ENCODE data around the gene CATSPERD.
"Not testable (repeated sequence)": the region's sequence is repeated elsewhere in the genome, so short reads cannot be mapped to it uniquely, and the experiment has no call there.

Gene CATSPERD

DNA sequence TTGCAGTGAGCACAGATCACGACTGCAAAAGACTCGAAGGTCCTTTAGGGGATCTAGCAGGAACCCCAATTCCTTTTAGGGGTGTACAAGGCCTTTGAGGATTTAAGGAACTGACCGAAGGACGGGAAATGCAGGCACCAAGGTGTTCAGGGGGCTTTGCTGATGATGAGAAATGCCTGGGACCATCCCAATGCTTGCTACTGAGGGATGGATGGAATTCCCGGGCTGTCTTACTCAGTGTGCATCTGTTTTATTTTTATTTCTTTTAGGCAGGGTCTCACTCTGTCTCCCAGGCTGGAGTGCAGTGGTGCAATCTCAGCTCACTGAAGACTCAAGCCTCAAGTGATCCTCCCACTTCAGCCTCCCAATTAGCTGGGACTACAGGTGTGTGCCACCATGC lies 52.8 kb downstream of the CATSPERD start:
- TF ChIP-seq CTCF (conservative IDR thresholded peaks at IDR 0.05): no peak
- H3K27ac ChIP-seq: peak overlapping the region; percentile 14; the same call in 1 of the 2 replicates

- no peak overlapping the region for H3K27ac ChIP-seq
- TF ChIP-seq CTCF (conservative IDR thresholded peaks at IDR 0.05): no peak
Measured at GRCh38 chr19:5774921-5775320, 54.5 kb downstream of the CATSPERD start.

DNA sequence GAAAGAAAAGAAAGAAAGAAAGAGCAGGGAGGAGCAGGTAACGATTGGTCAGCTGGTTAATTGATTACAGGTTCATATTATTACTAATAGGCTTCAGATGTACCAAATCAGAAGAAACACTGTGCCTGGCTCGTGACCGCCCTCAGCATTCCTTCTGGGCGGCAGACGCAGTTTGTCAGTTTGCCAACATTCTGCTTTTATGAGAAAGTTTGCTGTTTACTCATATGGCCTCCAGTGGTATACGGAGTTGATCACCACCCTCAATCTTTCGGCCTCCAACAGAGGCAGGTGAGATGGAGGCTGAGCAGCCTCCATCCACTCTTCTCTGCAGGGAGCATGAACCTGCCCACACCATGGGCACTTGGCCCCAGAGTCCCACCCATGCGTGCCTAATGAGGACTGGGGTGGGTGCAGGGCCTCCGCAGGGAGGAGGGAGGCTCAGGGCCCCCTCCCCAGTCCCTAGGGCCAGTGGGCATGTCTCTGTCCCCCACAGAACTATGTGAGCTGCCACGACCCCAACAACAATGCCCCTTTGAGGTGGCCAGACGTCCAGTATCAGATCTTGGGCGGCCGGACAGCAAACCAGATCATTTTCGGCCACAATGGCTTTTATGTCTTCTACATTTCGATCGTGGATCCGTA lies 55.4 kb downstream of the CATSPERD start:
- no peak for TF ChIP-seq CTCF (conservative IDR thresholded peaks at IDR 0.05)

DNA sequence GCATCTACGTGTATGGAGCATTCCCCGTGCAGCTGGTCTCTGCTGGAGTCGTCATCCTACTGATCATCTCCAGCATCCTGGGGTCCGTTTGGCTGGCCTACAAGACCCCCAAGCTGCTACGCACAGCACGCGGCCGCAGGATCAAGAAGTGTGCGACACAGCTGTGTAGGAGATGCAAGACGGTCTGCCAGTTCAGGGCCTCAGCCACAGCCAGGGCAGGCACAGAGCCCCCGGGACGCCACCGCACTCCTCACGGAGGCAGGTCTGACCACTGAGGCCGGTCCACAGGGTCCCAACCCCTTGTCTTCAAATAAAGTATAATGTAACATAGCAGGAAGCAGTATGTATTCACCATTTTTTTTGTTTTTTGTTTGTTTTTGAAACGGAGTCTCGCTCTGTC lies 58.0 kb downstream of the CATSPERD start:
- H3K27ac ChIP-seq: no peak overlapping the region
- TF ChIP-seq CTCF (conservative IDR thresholded peaks at IDR 0.05): no peak

More for the DNA sequence above, 55.4 kb downstream of the CATSPERD start:
- no peak overlapping the region for H3K27ac ChIP-seq

GRCh38 chr19:5780916-5781315 lies 60.5 kb downstream of the CATSPERD start:
- H3K27ac ChIP-seq: not testable (repeated sequence)

GRCh38 chr19:5782322-5782721 lies 61.9 kb downstream of the CATSPERD start:
- TF ChIP-seq CTCF (conservative IDR thresholded peaks at IDR 0.05): no peak
- no peak overlapping the region for H3K27ac ChIP-seq

DNA sequence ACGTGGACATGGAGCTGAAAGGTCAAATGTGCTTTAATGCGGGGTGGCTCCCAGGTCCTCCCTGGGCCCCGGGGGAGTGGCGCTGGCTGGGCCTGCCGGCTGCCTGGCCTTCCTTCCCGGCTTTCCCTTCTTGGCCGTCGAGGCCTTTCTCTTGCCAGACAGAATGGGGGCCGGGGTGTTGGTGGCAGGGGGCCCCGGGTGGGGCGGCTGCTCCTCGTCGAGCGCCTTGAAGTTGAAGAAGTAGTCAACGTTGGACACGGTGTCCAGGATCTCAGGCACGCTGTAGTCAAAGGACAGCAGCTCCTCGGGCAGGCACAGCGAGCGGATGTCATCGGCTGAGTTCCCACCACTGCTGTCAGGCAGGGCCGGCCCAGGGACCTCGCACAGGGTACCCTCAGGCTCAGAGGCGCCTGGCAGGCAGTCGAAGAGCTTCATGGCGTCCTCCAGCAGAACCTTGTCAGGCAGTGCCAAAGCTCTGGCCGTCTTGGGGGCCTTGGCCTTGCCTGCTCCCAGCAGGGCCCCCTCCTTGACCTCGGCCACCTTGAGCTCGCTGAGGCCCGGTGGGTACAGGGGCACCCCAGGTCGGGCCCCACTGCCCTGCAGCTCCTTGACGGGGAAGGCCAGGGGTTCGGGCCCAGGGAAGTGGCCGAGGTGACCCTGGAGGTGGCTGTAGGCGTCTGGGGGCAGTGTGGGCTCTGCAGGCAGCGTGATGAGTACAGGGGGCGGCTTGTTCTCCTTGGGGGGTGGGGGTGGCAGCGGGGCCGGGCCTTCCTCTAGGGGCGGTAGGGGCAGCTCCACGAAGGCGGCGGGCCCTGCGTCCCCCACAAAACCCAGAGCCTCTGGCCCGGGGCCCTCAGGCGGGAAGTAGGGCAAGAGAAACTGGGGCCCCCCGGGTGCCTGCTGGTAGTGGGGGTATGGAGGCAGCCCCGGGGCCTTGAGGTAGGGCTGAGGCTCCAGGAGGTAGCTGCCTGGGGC lies 62.8 kb downstream of the CATSPERD start:
- H3K27ac ChIP-seq: no peak overlapping the region
- no peak for TF ChIP-seq CTCF (conservative IDR thresholded peaks at IDR 0.05)

All from VCaP (cell line).